ENCODE data around the gene TBK1. TPM values are rescaled to one million over a fixed set of nuclear protein-coding genes. Genes with fewer than 3 reads are reported as not detected.

The TBK1 gene
- total RNA-seq, 1 experiment from 2014 or later: 23.6 TPM

GRCh38 chr12:64510667-64511066 lies 58.7 kb downstream of the TBK1 start:
- no peak overlapping the region for H3K9ac ChIP-seq (ENCODE audit: extremely low read depth, insufficient read length, low read length)
- H2AK5ac ChIP-seq (ENCODE audit: insufficient read length, low read length): no peak overlapping the region
- H4K91ac ChIP-seq (ENCODE audit: insufficient read length, low read depth, low read length): no peak overlapping the region
- H2AFZ ChIP-seq (ENCODE audit: low read length): no peak overlapping the region
- Mint-ChIP-seq H3K27me3 (ENCODE audit: low read depth) (no peaks in the 10 kb centered on the region), H3K4me3 (no peak overlapping the region), H3K9me3 (no peaks in the 10 kb centered on the region; a peak in 1 of 5 replicates), H3K36me3 (ENCODE audit: insufficient read depth in 1 of 3, low read depth in 3 of 3) (no peaks in the 10 kb centered on the region), H3K27ac (no peak overlapping the region), H3K4me1 (no peaks in the 10 kb centered on the region)
- no peak overlapping the region for H3K23ac ChIP-seq (ENCODE audit: insufficient read length, low read depth, low read length)
- no peak for TF ChIP-seq CTCF (conservative IDR thresholded peaks at IDR 0.05)
- H2BK5ac ChIP-seq (ENCODE audit: insufficient read length, low read length): no peak overlapping the region
- H3K14ac ChIP-seq (ENCODE audit: insufficient read depth, low read length): no peak overlapping the region
- H3K4ac ChIP-seq (ENCODE audit: low read depth, low read length): no peak overlapping the region
- H2BK12ac ChIP-seq (ENCODE audit: insufficient read length, low read depth, low read length): no peak overlapping the region
- no peaks in the 10 kb centered on the region for H4K20me1 ChIP-seq (ENCODE audit: control insufficient read depth, insufficient read depth, insufficient read length)
- no peaks in the 10 kb centered on the region for H3K79me2 ChIP-seq (ENCODE audit: insufficient read depth, low read length)
- H2BK120ac ChIP-seq (ENCODE audit: low read depth, low read length, poor library complexity, severe bottlenecking): no peak overlapping the region
- H2BK15ac ChIP-seq (ENCODE audit: low read depth, low read length): no peak overlapping the region
- no peak overlapping the region for H4K8ac ChIP-seq (replicated peaks; ENCODE audit: insufficient read length, low read depth, low read length)
- no CpG with 5 or more reads among the region's 1 CpG for WGBS (ENCODE audit: extremely low coverage, insufficient read length, low lambda C conversion rate)
- no peak overlapping the region for H3K56ac ChIP-seq (ENCODE audit: insufficient read length, low read depth, low read length)
- H3K4me2 ChIP-seq (ENCODE audit: insufficient read depth, insufficient read length, low read length): no peak overlapping the region
- H3K27ac ChIP-seq (ENCODE audit: insufficient read length, low read depth, low read length): no peak overlapping the region
- no peaks in the 10 kb centered on the region for H3K9me3 ChIP-seq (ENCODE audit: control insufficient read depth, low read depth, low read length)
- no peaks in the 10 kb centered on the region for H3K79me1 ChIP-seq (ENCODE audit: insufficient read depth, low read depth, low read length, poor library complexity, severe bottlenecking)
- H3K23me2 ChIP-seq (ENCODE audit: insufficient read length, low read depth, low read length, poor library complexity, severe bottlenecking): no peaks in the 10 kb centered on the region
- no peak overlapping the region for H3T11ph ChIP-seq (ENCODE audit: low read length)
- no peak overlapping the region for H4K5ac ChIP-seq (ENCODE audit: insufficient read length, low read depth, low read length)
- H3K27me3 ChIP-seq (ENCODE audit: insufficient read depth, low read length): no peaks in the 10 kb centered on the region
- no peaks in the 10 kb centered on the region for H3K4me1 ChIP-seq (ENCODE audit: insufficient read depth, low read length)
- no peak overlapping the region for H3K18ac ChIP-seq (ENCODE audit: insufficient read length, low read depth, low read length)
- DNase-seq: no peak
- H2BK20ac ChIP-seq (ENCODE audit: low read depth, low read length, poor library complexity, severe bottlenecking): no peak overlapping the region
